ENCODE data around the gene FRMD4A.

FRMD4A gene

GRCh38 chr10:13730306-13730652, 600.4 kb downstream of the FRMD4A start:
- Histone ChIP-seq H3K27ac (ENCODE audit: low read length) (no peak overlapping the region), H3K27me3 (replicated peaks; ENCODE audit: insufficient read depth, low read length) (no peaks in the 10 kb centered on the region), H4K20me1 (ENCODE audit: insufficient read depth, low read length) (no peaks in the 10 kb centered on the region), H3K9me3 (replicated peaks; ENCODE audit: insufficient read depth, low read length) (no peaks in the 10 kb centered on the region), H3K79me2 (ENCODE audit: low read length) (no peaks in the 10 kb centered on the region), H3K4me2 (ENCODE audit: low read depth, low read length) (no peak overlapping the region), H3K4me1 (ENCODE audit: low read length) (no peaks in the 10 kb centered on the region), H3K4me3 (ENCODE audit: low read length) (no peak overlapping the region), H3K9me2 (replicated peaks; ENCODE audit: insufficient read depth, low read length) (no peaks in the 10 kb centered on the region), H3K9ac (ENCODE audit: low read length) (no peak overlapping the region), H2AFZ (ENCODE audit: low read length) (no peak overlapping the region), H3K36me3 (replicated peaks; ENCODE audit: insufficient read depth, low read length) (no peaks in the 10 kb centered on the region), H3F3A (ENCODE audit: insufficient read depth, low read length) (no peaks in the 10 kb centered on the region)
- no peak for DNase-seq
- no peak for TF ChIP-seq EZH2 (optimal IDR thresholded peaks at IDR 0.05; ENCODE audit: low read depth, low read length)

GRCh38 chr10:13729586-13730305, 601.0 kb downstream of the FRMD4A start:
- H4K20me1 ChIP-seq (ENCODE audit: insufficient read depth, low read length) = no peaks in the 10 kb centered on the region
- H3K4me3 ChIP-seq (ENCODE audit: low read length) = no peak overlapping the region
- no peaks in the 10 kb centered on the region for H3K9me2 ChIP-seq (replicated peaks; ENCODE audit: insufficient read depth, low read length)
- no peak overlapping the region for H2AFZ ChIP-seq (ENCODE audit: low read length)
- H3F3A ChIP-seq (ENCODE audit: insufficient read depth, low read length) = no peaks in the 10 kb centered on the region
- H3K79me2 ChIP-seq (ENCODE audit: low read length) = no peaks in the 10 kb centered on the region
- no peaks in the 10 kb centered on the region for H3K9me3 ChIP-seq (replicated peaks; ENCODE audit: insufficient read depth, low read length)
- H3K36me3 ChIP-seq (replicated peaks; ENCODE audit: insufficient read depth, low read length) = no peaks in the 10 kb centered on the region
- no peak overlapping the region for H3K4me2 ChIP-seq (ENCODE audit: low read depth, low read length)
- H3K4me1 ChIP-seq (ENCODE audit: low read length) = no peaks in the 10 kb centered on the region
- no peak overlapping the region for H3K27ac ChIP-seq (ENCODE audit: low read length)
- no peak for TF ChIP-seq CTCF (IDR thresholded peaks at IDR 0.05; ENCODE audit: low read length)
- no peak for TF ChIP-seq EZH2 (optimal IDR thresholded peaks at IDR 0.05; ENCODE audit: low read depth, low read length)
- TF ChIP-seq EZH2phosphoT487 (IDR thresholded peaks at IDR 0.05; ENCODE audit: low read length) = no peak
- no peaks in the 10 kb centered on the region for H3K27me3 ChIP-seq (replicated peaks; ENCODE audit: insufficient read depth, low read length)
- no peak for DNase-seq
- H3K9ac ChIP-seq (ENCODE audit: low read length) = no peak overlapping the region

GRCh38 chr10:13728898-13729535, 601.7 kb downstream of the FRMD4A start:
- no peak overlapping the region for H3K4me3 ChIP-seq (ENCODE audit: low read length)
- H4K20me1 ChIP-seq (ENCODE audit: insufficient read depth, low read length) = no peaks in the 10 kb centered on the region
- no peak overlapping the region for H3K9ac ChIP-seq (ENCODE audit: low read length)
- no peaks in the 10 kb centered on the region for H3K79me2 ChIP-seq (ENCODE audit: low read length)
- no peaks in the 10 kb centered on the region for H3K9me3 ChIP-seq (replicated peaks; ENCODE audit: insufficient read depth, low read length)
- no peaks in the 10 kb centered on the region for H3K9me2 ChIP-seq (replicated peaks; ENCODE audit: insufficient read depth, low read length)
- H3K27me3 ChIP-seq (replicated peaks; ENCODE audit: insufficient read depth, low read length) = no peaks in the 10 kb centered on the region
- no peaks in the 10 kb centered on the region for H3K36me3 ChIP-seq (replicated peaks; ENCODE audit: insufficient read depth, low read length)
- no peak overlapping the region for H3K27ac ChIP-seq (ENCODE audit: low read length)
- H2AFZ ChIP-seq (ENCODE audit: low read length) = no peak overlapping the region
- TF ChIP-seq EZH2 (optimal IDR thresholded peaks at IDR 0.05; ENCODE audit: low read depth, low read length) (no peak), CTCF (IDR thresholded peaks at IDR 0.05; ENCODE audit: low read length) (no peak), EZH2phosphoT487 (IDR thresholded peaks at IDR 0.05; ENCODE audit: low read length) (no peak)
- H3K4me2 ChIP-seq (ENCODE audit: low read depth, low read length) = no peak overlapping the region
- no peaks in the 10 kb centered on the region for H3K4me1 ChIP-seq (ENCODE audit: low read length)
- no peaks in the 10 kb centered on the region for H3F3A ChIP-seq (ENCODE audit: insufficient read depth, low read length)
- no peak for DNase-seq

GRCh38 chr10:13725594-13725993, 605.1 kb downstream of the FRMD4A start:
- no peaks in the 10 kb centered on the region for H3K4me1 ChIP-seq (ENCODE audit: low read length)
- H3K4me2 ChIP-seq (ENCODE audit: low read depth, low read length) = no peak overlapping the region
- H3K9ac ChIP-seq (ENCODE audit: low read length) = no peak overlapping the region
- H3K9me3 ChIP-seq (replicated peaks; ENCODE audit: insufficient read depth, low read length) = no peaks in the 10 kb centered on the region
- no peak overlapping the region for H2AFZ ChIP-seq (ENCODE audit: low read length)
- no peaks in the 10 kb centered on the region for H3K27me3 ChIP-seq (replicated peaks; ENCODE audit: insufficient read depth, low read length)
- no peak overlapping the region for H3K4me3 ChIP-seq (ENCODE audit: low read length)
- H4K20me1 ChIP-seq (ENCODE audit: insufficient read depth, low read length) = no peaks in the 10 kb centered on the region
- no peaks in the 10 kb centered on the region for H3K79me2 ChIP-seq (ENCODE audit: low read length)
- H3K36me3 ChIP-seq (replicated peaks; ENCODE audit: insufficient read depth, low read length) = no peaks in the 10 kb centered on the region
- H3K9me2 ChIP-seq (replicated peaks; ENCODE audit: insufficient read depth, low read length) = no peaks in the 10 kb centered on the region
- no peak for TF ChIP-seq EZH2 (optimal IDR thresholded peaks at IDR 0.05; ENCODE audit: low read depth, low read length)
- no peak for TF ChIP-seq CTCF (IDR thresholded peaks at IDR 0.05; ENCODE audit: low read length)
- no peak for TF ChIP-seq EZH2phosphoT487 (IDR thresholded peaks at IDR 0.05; ENCODE audit: low read length)
- no peak overlapping the region for H3K27ac ChIP-seq (ENCODE audit: low read length)
- H3F3A ChIP-seq (ENCODE audit: insufficient read depth, low read length) = no peaks in the 10 kb centered on the region
- no peak for DNase-seq

All from MM.1S (cell line).